Sciatic nerve (tissue), 2 donors: ENCODE results near the gene GLI1. TPM values are rescaled to one million over a fixed set of nuclear protein-coding genes. Genes with fewer than 3 reads are reported as not detected.
"Not testable (repeated sequence)": the region's sequence is repeated elsewhere in the genome, so short reads cannot be mapped to it uniquely, and the experiment has no call there.

Experiments used
- ATAC-seq: fragments of 200-7000 bp; cut with Tn5 transposase; one replicate; pipeline ENCODE4 v1.9.1; 2020; ENCODE audit warnings: mild to moderate bottlenecking, moderate library complexity
- DNase-seq: peaks from one replicate; pipeline ENCODE4 v3.0.0-alpha.2; 2020; ENCODE audit warnings: low spot score
- intact Hi-C: fragments of 100-400 bp; cut with DNase I; formaldehyde crosslinking; loops from one replicate; pipeline ENCODE4 v1.14.2; 2022
- total RNA-seq: library from RNA; stranded (reverse); fragmentation: NEBNext Ultra II Directional; extraction: Animal tissue kit (Norgen Biotek cat#: 25700); gene quantifications from one replicate; pipeline ENCODE4 v1.2.1, GENCODE V29; 2021
- donor health status: DM: no; HTN: no; CAD: no.
- donor health status: DM: no; HTN: no; CAD: no.

Gene GLI1
- total RNA-seq, 1 donor from 2014 or later, result 47.7 TPM

- ATAC-seq, result no peak
- no peak for DNase-seq
- intact Hi-C loops, result no loop called here
Measured at GRCh38 chr12:57438400-57438799, 21.2 kb upstream of the GLI1 start.

GRCh38 chr12:57439762-57440266 lies 19.8 kb upstream of the GLI1 start:
- intact Hi-C loops, result no loop called here
- DNase-seq (no peak), ATAC-seq (no peak)

- intact Hi-C loops, ATAC-seq, DNase-seq: not testable (repeated sequence)
Measured at GRCh38 chr12:57441393-57441792, 18.2 kb upstream of the GLI1 start.

- intact Hi-C loops, result no loop called here
- DNase-seq (no peak), ATAC-seq (no peak)
Measured at GRCh38 chr12:57441846-57442427, 17.6 kb upstream of the GLI1 start.

- ATAC-seq, intact Hi-C loops: not testable (repeated sequence)
Measured at GRCh38 chr12:57444337-57444736, 15.2 kb upstream of the GLI1 start.

GRCh38 chr12:57444744-57445143 lies 14.8 kb upstream of the GLI1 start:
- ATAC-seq (no peak), DNase-seq (no peak)
- intact Hi-C loops, result no loop called here

More at GRCh38 chr12:57444337-57444736, 15.2 kb upstream of the GLI1 start:
- DNase-seq, result not testable (repeated sequence)

GRCh38 chr12:57446292-57446960 lies 13.2 kb upstream of the GLI1 start:
- ATAC-seq (no peak), DNase-seq (no peak)
- intact Hi-C loops, result no loop called here

- DNase-seq, result no peak
- no peak for ATAC-seq
Measured at GRCh38 chr12:57448669-57449068, 10.9 kb upstream of the GLI1 start.

GRCh38 chr12:57449375-57449774 lies 10.2 kb upstream of the GLI1 start:
- DNase-seq, result no peak
- no peak for ATAC-seq
- intact Hi-C loops, result no loop called here

More at GRCh38 chr12:57448669-57449068, 10.9 kb upstream of the GLI1 start:
- intact Hi-C loops, result no loop called here

- no peak for ATAC-seq
- intact Hi-C loops, result loop anchor here (5.0 kb wide), 2 partner anchors 143 to 188 kb away; no protein-coding TSS in a partner anchor
- DNase-seq, result no peak
Measured at GRCh38 chr12:57450057-57450456, 9.5 kb upstream of the GLI1 start.

GRCh38 chr12:57451233-57451778 lies 8.3 kb upstream of the GLI1 start:
- DNase-seq (no peak), ATAC-seq (no peak)
- intact Hi-C loops, result loop anchor here (5.0 kb wide), 2 partner anchors 144 to 189 kb away; no protein-coding TSS in a partner anchor

- ATAC-seq, result no peak
Measured at GRCh38 chr12:57452181-57452936, 7.2 kb upstream of the GLI1 start.

GRCh38 chr12:57452937-57453509 lies 6.6 kb upstream of the GLI1 start:
- ATAC-seq (peak; percentile 78), DNase-seq (peak; percentile 90)
- intact Hi-C loops, result loop anchor here (5.0 kb wide), 2 partner anchors 146 to 191 kb away; no protein-coding TSS in a partner anchor

More at GRCh38 chr12:57452181-57452936, 7.2 kb upstream of the GLI1 start:
- DNase-seq, result no peak
- intact Hi-C loops, result loop anchor here (5.0 kb wide), 2 partner anchors 145 to 190 kb away; no protein-coding TSS in a partner anchor

GRCh38 chr12:57454213-57454565 lies 5.4 kb upstream of the GLI1 start:
- ATAC-seq (no peak), DNase-seq (no peak)
- intact Hi-C loops, result loop anchor here (5.0 kb wide), 2 partner anchors 147 to 192 kb away; no protein-coding TSS in a partner anchor

- DNase-seq (no peak), ATAC-seq (peak; percentile 43)
- intact Hi-C loops, result loop anchor here (5.0 kb wide), 2 partner anchors 147 to 192 kb away; no protein-coding TSS in a partner anchor
Measured at GRCh38 chr12:57454566-57455373, 4.8 kb upstream of the GLI1 start, which contains the start of gene INHBE. INHBE (plus strand) TSS chr12:57455307; CDS start chr12:57455537, 230 bp downstream.

GRCh38 chr12:57455374-57456144 lies 4.0 kb upstream of the GLI1 start:
- no peak for ATAC-seq
- no peak for DNase-seq
- intact Hi-C loops, result no loop called here

GRCh38 chr12:57456145-57456700 lies 3.4 kb upstream of the GLI1 start:
- ATAC-seq (no peak), DNase-seq (no peak)
- intact Hi-C loops, result no loop called here
